Central memory CD8-positive, alpha-beta T cell (primary cell): Measurements from ENCODE around the gene SLC16A9.
"Not testable (repeated sequence)": the region's sequence is repeated elsewhere in the genome, so short reads cannot be mapped to it uniquely, and the experiment has no call there.

ENCODE experiments used
- ATAC-seq: fragments of 150-1000 bp; cut with Tn5 transposase; replicated peaks from 2 replicates; pipeline ENCODE4 v1.10.0; 2022; ENCODE audit warnings: mild to moderate bottlenecking, moderate FRiP score, moderate number of reproducible peaks; ENCODE audit not compliant: poor library complexity, severe bottlenecking; ENCODE audit errors: extremely low read depth
- DNase-seq, 2 donors: peaks; one replicate each; pipeline ENCODE4 v3.0.0; 2021; ENCODE audit warnings: low spot score in 2 of 2
- H3K27ac Mint-ChIP-seq: one replicate; pipeline ENCODE4 v1.8.0; 2022; ENCODE audit warnings: low read depth, mild to moderate bottlenecking, moderate library complexity, mixed read lengths
- H3K27me3 Mint-ChIP-seq: one replicate; pipeline ENCODE4 v1.8.0; 2022; ENCODE audit warnings: mixed read lengths
- H3K36me3 Mint-ChIP-seq: one replicate; pipeline ENCODE4 v1.8.0; 2022; ENCODE audit warnings: mild to moderate bottlenecking, moderate library complexity, mixed read lengths; ENCODE audit not compliant: insufficient read depth
- H3K4me1 Mint-ChIP-seq: one replicate; pipeline ENCODE4 v1.8.0; 2022; ENCODE audit warnings: mixed read lengths
- H3K4me3 Mint-ChIP-seq: one replicate; pipeline ENCODE4 v1.8.0; 2022; ENCODE audit warnings: mild to moderate bottlenecking, moderate library complexity, mixed read lengths
- H3K9me3 Mint-ChIP-seq: one replicate; pipeline ENCODE4 v1.8.0; 2022; ENCODE audit warnings: mixed read lengths

Gene SLC16A9

GRCh38 chr10:59736749-59737148 lies 27.1 kb upstream of the SLC16A9 start:
- DNase-seq = no peak
- Mint-ChIP-seq H3K4me1 (peaks cover 12% of the 10 kb centered on the region), H3K27ac (no peak overlapping the region), H3K9me3 (no peaks in the 10 kb centered on the region), H3K4me3 (no peak overlapping the region), H3K36me3 (peaks cover 4% of the 10 kb centered on the region), H3K27me3 (peaks cover 48% of the 10 kb centered on the region)
- ATAC-seq = no peak

- no peak overlapping the region for H3K4me3 Mint-ChIP-seq
- peaks cover 44% of the 10 kb centered on the region for H3K27me3 Mint-ChIP-seq
- H3K4me1 Mint-ChIP-seq = peaks cover 12% of the 10 kb centered on the region
- no peak for DNase-seq
- peaks cover 2% of the 10 kb centered on the region for H3K36me3 Mint-ChIP-seq
- no peak overlapping the region for H3K27ac Mint-ChIP-seq
- ATAC-seq = no peak
- H3K9me3 Mint-ChIP-seq = no peaks in the 10 kb centered on the region
Observed at GRCh38 chr10:59735296-59735695, 25.6 kb upstream of the SLC16A9 start.

GRCh38 chr10:59734014-59734462 lies 24.4 kb upstream of the SLC16A9 start:
- Mint-ChIP-seq H3K4me3 (no peak overlapping the region), H3K4me1 (peaks cover 12% of the 10 kb centered on the region), H3K36me3 (peaks cover 2% of the 10 kb centered on the region), H3K27me3 (peaks cover 44% of the 10 kb centered on the region), H3K9me3 (no peaks in the 10 kb centered on the region), H3K27ac (no peak overlapping the region)
- DNase-seq (no peak), ATAC-seq (no peak)

- Mint-ChIP-seq H3K27ac (peak overlapping the region; percentile 33), H3K4me1 (peaks cover 12% of the 10 kb centered on the region), H3K27me3 (peaks cover 41% of the 10 kb centered on the region)
- not testable (repeated sequence) for H3K4me3 Mint-ChIP-seq, DNase-seq, H3K9me3 Mint-ChIP-seq, ATAC-seq, H3K36me3 Mint-ChIP-seq
Observed at GRCh38 chr10:59733321-59734013, 23.8 kb upstream of the SLC16A9 start.

GRCh38 chr10:59732849-59733248 lies 23.2 kb upstream of the SLC16A9 start:
- H3K4me3 Mint-ChIP-seq, H3K36me3 Mint-ChIP-seq: not testable (repeated sequence)

GRCh38 chr10:59729167-59729566 lies 19.5 kb upstream of the SLC16A9 start:
- DNase-seq, H3K9me3 Mint-ChIP-seq, H3K4me3 Mint-ChIP-seq, ATAC-seq, H3K36me3 Mint-ChIP-seq, H3K27ac Mint-ChIP-seq: not testable (repeated sequence)
- Mint-ChIP-seq H3K4me1 (peaks cover 12% of the 10 kb centered on the region), H3K27me3 (peaks cover 28% of the 10 kb centered on the region)

More at GRCh38 chr10:59732849-59733248, 23.2 kb upstream of the SLC16A9 start:
- not testable (repeated sequence) for ATAC-seq, DNase-seq, H3K9me3 Mint-ChIP-seq
- peaks cover 12% of the 10 kb centered on the region for H3K4me1 Mint-ChIP-seq
- peak overlapping the region; percentile 33 for H3K27ac Mint-ChIP-seq
- H3K27me3 Mint-ChIP-seq = peaks cover 35% of the 10 kb centered on the region

- Mint-ChIP-seq H3K27ac (no peak overlapping the region), H3K4me3 (no peak overlapping the region), H3K4me1 (no peaks in the 10 kb centered on the region), H3K36me3 (peaks cover 2% of the 10 kb centered on the region), H3K27me3 (peaks cover 23% of the 10 kb centered on the region), H3K9me3 (no peaks in the 10 kb centered on the region)
- ATAC-seq (no peak), DNase-seq (no peak)
Observed at GRCh38 chr10:59724098-59724938, 14.7 kb upstream of the SLC16A9 start.

GRCh38 chr10:59720377-59720776 lies 10.7 kb upstream of the SLC16A9 start:
- DNase-seq = no peak
- Mint-ChIP-seq H3K36me3 (no peaks in the 10 kb centered on the region), H3K4me1 (no peaks in the 10 kb centered on the region), H3K27ac (no peak overlapping the region), H3K27me3 (peaks cover 31% of the 10 kb centered on the region), H3K9me3 (no peaks in the 10 kb centered on the region), H3K4me3 (no peak overlapping the region)
- ATAC-seq = no peak

- Mint-ChIP-seq H3K4me3 (no peak overlapping the region), H3K4me1 (no peaks in the 10 kb centered on the region), H3K9me3 (no peaks in the 10 kb centered on the region), H3K36me3 (no peaks in the 10 kb centered on the region), H3K27ac (no peak overlapping the region), H3K27me3 (peaks cover 39% of the 10 kb centered on the region)
- ATAC-seq (no peak), DNase-seq (no peak)
Observed at GRCh38 chr10:59719374-59719773, 9.7 kb upstream of the SLC16A9 start.

- ATAC-seq = no peak
- Mint-ChIP-seq H3K9me3 (no peaks in the 10 kb centered on the region), H3K27ac (no peak overlapping the region), H3K4me1 (no peaks in the 10 kb centered on the region), H3K4me3 (no peak overlapping the region), H3K36me3 (no peaks in the 10 kb centered on the region), H3K27me3 (peaks cover 39% of the 10 kb centered on the region)
- DNase-seq = no peak
Observed at GRCh38 chr10:59718257-59718656, 8.6 kb upstream of the SLC16A9 start.

GRCh38 chr10:59713196-59713821 lies 3.7 kb upstream of the SLC16A9 start:
- no peak overlapping the region for H3K4me3 Mint-ChIP-seq
- H3K36me3 Mint-ChIP-seq = no peaks in the 10 kb centered on the region
- DNase-seq (no peak), ATAC-seq (no peak)
- H3K27ac Mint-ChIP-seq = no peak overlapping the region
- H3K9me3 Mint-ChIP-seq = no peaks in the 10 kb centered on the region
- no peaks in the 10 kb centered on the region for H3K4me1 Mint-ChIP-seq
- H3K27me3 Mint-ChIP-seq = peaks cover 62% of the 10 kb centered on the region

- no peak overlapping the region for H3K4me3 Mint-ChIP-seq
- no peaks in the 10 kb centered on the region for H3K9me3 Mint-ChIP-seq
- no peaks in the 10 kb centered on the region for H3K36me3 Mint-ChIP-seq
- H3K4me1 Mint-ChIP-seq = no peaks in the 10 kb centered on the region
- peaks cover 76% of the 10 kb centered on the region for H3K27me3 Mint-ChIP-seq
- H3K27ac Mint-ChIP-seq = no peak overlapping the region
- no peak for ATAC-seq
- no peak for DNase-seq
Observed at GRCh38 chr10:59711871-59712494, 2.3 kb upstream of the SLC16A9 start.
